H9 (cell line): ENCODE data around the gene HMGB1. TPM values are rescaled to one million over a fixed set of nuclear protein-coding genes. Genes with fewer than 3 reads are reported as not detected.

ENCODE experiments used
- DNase-seq: peaks from one replicate; pipeline ENCODE4 v3.0.0-alpha.2; 2017
- H2AFZ ChIP-seq: one replicate; pipeline ENCODE4 v1.6.1; 2013; ENCODE audit warnings: mild to moderate bottlenecking, low read length, control low read depth, moderate library complexity
- H2AK5ac ChIP-seq: 2 replicates; pipeline ENCODE4 v1.6.1; 2013; ENCODE audit warnings: low read length, control low read depth, mixed read lengths; ENCODE audit not compliant: insufficient read length
- H2BK120ac ChIP-seq: one replicate; pipeline ENCODE4 v1.6.1; 2013; ENCODE audit warnings: low read depth, mild to moderate bottlenecking, low read length, control low read depth, inconsistent platforms; ENCODE audit not compliant: poor library complexity, severe bottlenecking
- H2BK12ac ChIP-seq: 2 replicates; pipeline ENCODE4 v1.6.1; 2013; ENCODE audit warnings: low read length, control low read depth, mixed read lengths, low read depth; ENCODE audit not compliant: insufficient read length
- H2BK15ac ChIP-seq: 2 replicates; pipeline ENCODE4 v1.6.1; 2013; ENCODE audit warnings: low read depth, low read length, control low read depth
- H2BK20ac ChIP-seq: one replicate; pipeline ENCODE4 v1.6.1; 2013; ENCODE audit warnings: low read depth, mild to moderate bottlenecking, low read length, control low read depth, inconsistent platforms; ENCODE audit not compliant: poor library complexity, severe bottlenecking
- H2BK5ac ChIP-seq: 2 replicates; pipeline ENCODE4 v1.6.1; 2013; ENCODE audit warnings: low read length, control low read depth, mixed read lengths; ENCODE audit not compliant: insufficient read length
- H3K14ac ChIP-seq: 2 replicates; pipeline ENCODE4 v1.6.1; 2013; ENCODE audit warnings: low read length, control low read depth; ENCODE audit not compliant: insufficient read depth
- H3K18ac ChIP-seq: 2 replicates; pipeline ENCODE4 v1.6.1; 2013; ENCODE audit warnings: low read depth, mild to moderate bottlenecking, mixed read lengths, low read length, control low read depth; ENCODE audit not compliant: insufficient read length
- H3K23ac ChIP-seq: 2 replicates; pipeline ENCODE4 v1.6.1; 2013; ENCODE audit warnings: low read length, control low read depth, mixed read lengths, low read depth; ENCODE audit not compliant: insufficient read length
- H3K23me2 ChIP-seq: 2 replicates; pipeline ENCODE4 v1.6.1; 2013; ENCODE audit warnings: low read depth, mild to moderate bottlenecking, mixed read lengths, low read length, control low read depth; ENCODE audit not compliant: insufficient read length, poor library complexity, severe bottlenecking
- H3K27ac ChIP-seq: 2 replicates; pipeline ENCODE4 v1.5.1; 2013; ENCODE audit warnings: low read length, control low read depth, mixed read lengths, low read depth; ENCODE audit not compliant: insufficient read length
- H3K27me3 ChIP-seq: 2 replicates; pipeline ENCODE4 v1.6.1; 2013; ENCODE audit warnings: low read length, control low read depth, inconsistent platforms; ENCODE audit not compliant: insufficient read depth
- H3K4ac ChIP-seq: 2 replicates; pipeline ENCODE4 v1.6.1; 2013; ENCODE audit warnings: low read depth, mild to moderate bottlenecking, control low read depth, inconsistent platforms, low read length, moderate library complexity
- H3K4me1 ChIP-seq: 2 replicates; pipeline ENCODE4 v1.6.1; 2013; ENCODE audit warnings: low read length, control low read depth, inconsistent platforms; ENCODE audit not compliant: insufficient read depth
- H3K4me2 ChIP-seq: 2 replicates; pipeline ENCODE4 v1.6.1; 2013; ENCODE audit warnings: low read length, control low read depth, mixed read lengths; ENCODE audit not compliant: insufficient read length, insufficient read depth
- H3K56ac ChIP-seq: 2 replicates; pipeline ENCODE4 v1.6.1; 2013; ENCODE audit warnings: low read depth, mild to moderate bottlenecking, mixed read lengths, low read length, control low read depth; ENCODE audit not compliant: insufficient read length
- H3K79me1 ChIP-seq: 2 replicates; pipeline ENCODE4 v1.6.1; 2013; ENCODE audit warnings: low read depth, mild to moderate bottlenecking, moderate library complexity, low read length, control low read depth, inconsistent platforms; ENCODE audit not compliant: insufficient read depth, poor library complexity, severe bottlenecking
- H3K79me2 ChIP-seq: 2 replicates; pipeline ENCODE4 v1.6.1; 2013; ENCODE audit warnings: low read length, control low read depth, inconsistent platforms; ENCODE audit not compliant: insufficient read depth
- H3K9ac ChIP-seq: 2 replicates; pipeline ENCODE4 v1.6.1; 2013; ENCODE audit warnings: low read length, control low read depth, mixed read lengths; ENCODE audit not compliant: insufficient read length; ENCODE audit errors: extremely low read depth
- H3K9me3 ChIP-seq: one replicate; pipeline ENCODE4 v1.6.1; 2013; ENCODE audit warnings: low read depth, low read length, inconsistent platforms; ENCODE audit not compliant: control insufficient read depth
- H3T11ph ChIP-seq: one replicate; pipeline ENCODE4 v1.6.1; 2013; ENCODE audit warnings: mild to moderate bottlenecking, low read length, control low read depth, inconsistent platforms
- H4K20me1 ChIP-seq: one replicate; pipeline ENCODE4 v1.6.1; 2013; ENCODE audit not compliant: control insufficient read depth, insufficient read length, insufficient read depth
- H4K5ac ChIP-seq: 2 replicates; pipeline ENCODE4 v1.6.1; 2013; ENCODE audit warnings: low read depth, mild to moderate bottlenecking, mixed read lengths, low read length, control low read depth; ENCODE audit not compliant: insufficient read length
- H4K8ac ChIP-seq: replicated peaks from 2 replicates; pipeline ENCODE4 v1.6.1; 2013; ENCODE audit warnings: low read length, control low read depth, mixed read lengths, low read depth; ENCODE audit not compliant: insufficient read length
- H4K91ac ChIP-seq: 2 replicates; pipeline ENCODE4 v1.6.1; 2013; ENCODE audit warnings: low read depth, mild to moderate bottlenecking, moderate library complexity, mixed read lengths, low read length, control low read depth; ENCODE audit not compliant: insufficient read length
- H3K27ac Mint-ChIP-seq, 3 experiments: 2 replicates in 2 of 3; 3 replicates in 1 of 3; pipeline ENCODE4 v1.8.0; 2020 to 2021; ENCODE audit warnings: mixed read lengths in 3 of 3, mild to moderate bottlenecking in 1 of 3, moderate library complexity in 1 of 3
- H3K27me3 Mint-ChIP-seq: 2 replicates; pipeline ENCODE4 v1.8.0; 2021; ENCODE audit warnings: low read depth, mild to moderate bottlenecking, moderate library complexity, mixed read lengths
- H3K36me3 Mint-ChIP-seq, 3 experiments: 2 replicates in 2 of 3; 3 replicates in 1 of 3; pipeline ENCODE4 v1.8.0; 2020 to 2021; ENCODE audit warnings: low read depth in 3 of 3, mixed read lengths in 3 of 3; ENCODE audit not compliant: insufficient read depth in 1 of 3
- H3K4me1 Mint-ChIP-seq, 2 experiments: 2 replicates each; pipeline ENCODE4 v1.8.0; 2020; ENCODE audit warnings: mixed read lengths in 2 of 2
- H3K4me3 Mint-ChIP-seq, 2 experiments: 2 replicates in 1 of 2; 3 replicates in 1 of 2; pipeline ENCODE4 v1.8.0; 2020 to 2021; ENCODE audit warnings: mild to moderate bottlenecking in 2 of 2, mixed read lengths in 2 of 2, moderate library complexity in 1 of 2
- H3K9me3 Mint-ChIP-seq, 2 experiments: 2 replicates in 1 of 2; 3 replicates in 1 of 2; pipeline ENCODE4 v1.8.0; 2020; ENCODE audit warnings: mild to moderate bottlenecking in 2 of 2, mixed read lengths in 2 of 2, moderate library complexity in 1 of 2
- WGBS: extraction: QIAGEN DNeasy Blood & Tissue Kit; methylation state at CpG from one replicate; pipeline ENCODE4 v1.1.7; 2013; ENCODE audit warnings: missing lambda C conversion rate, low lambda C conversion rate, mixed read lengths; ENCODE audit not compliant: insufficient read length; ENCODE audit errors: extremely low coverage; 5-methylcytosine and 5-hydroxymethylcytosine counted together
- total RNA-seq: library from RNA; stranded (reverse); gene quantifications from 2 replicates; pipeline ENCODE4 v1.2.1, GENCODE V29; 2021
- TF ChIP-seq, protein P1 (sequence below): fragments of 200-600 bp; sonication (generic); conservative IDR thresholded peaks from 3 replicates; pipeline ENCODE4 v1.8.0; 2021; ENCODE audit warnings: antibody characterized with exemption, mild to moderate bottlenecking

Gene HMGB1
- total RNA-seq, 1 experiment from 2014 or later: 688 TPM

DNA sequence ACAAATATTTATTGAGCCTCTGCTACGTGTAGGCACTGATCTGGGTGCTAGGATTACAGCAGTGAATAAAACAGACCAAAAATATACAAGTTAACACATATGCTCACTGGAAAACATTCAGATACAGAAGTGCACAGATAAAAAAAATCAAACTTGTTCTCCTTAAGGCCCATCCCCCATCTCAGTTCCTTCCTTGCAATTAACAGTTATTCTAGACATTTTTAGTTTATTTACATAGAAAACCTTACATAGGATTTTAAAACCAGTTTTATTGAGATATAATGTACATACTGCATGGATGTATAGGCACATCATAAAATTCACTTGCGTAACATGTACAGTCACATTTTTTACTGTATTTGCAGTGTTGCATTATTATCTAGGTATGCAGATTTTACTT, 36.5 kb upstream of the HMGB1 start:
- no peaks in the 10 kb centered on the region for H3K9me3 ChIP-seq
- H2BK5ac ChIP-seq: no peak overlapping the region
- Mint-ChIP-seq H3K4me3 (no peak overlapping the region), H3K4me1 (peaks cover 4 to 9% of the 10 kb centered on the region in 2 experiments), H3K27me3 (no peaks in the 10 kb centered on the region), H3K9me3 (no peaks in the 10 kb centered on the region), H3K36me3 (no peaks in the 10 kb centered on the region), H3K27ac (no peak overlapping the region)
- H3K4me2 ChIP-seq: no peak overlapping the region
- H3K79me2 ChIP-seq: no peaks in the 10 kb centered on the region
- H3K23ac ChIP-seq: no peak overlapping the region
- no peak for DNase-seq
- no peaks in the 10 kb centered on the region for H3K27me3 ChIP-seq
- no peaks in the 10 kb centered on the region for H3K23me2 ChIP-seq
- no peak overlapping the region for H3K27ac ChIP-seq
- H2AFZ ChIP-seq: no peak overlapping the region
- H2BK20ac ChIP-seq: no peak overlapping the region
- no peaks in the 10 kb centered on the region for H4K20me1 ChIP-seq
- no peak overlapping the region for H3K9ac ChIP-seq
- H4K91ac ChIP-seq: no peak overlapping the region
- H4K5ac ChIP-seq: no peak overlapping the region
- H3T11ph ChIP-seq: no peak overlapping the region
- H2AK5ac ChIP-seq: no peak overlapping the region
- no peak overlapping the region for H3K4ac ChIP-seq
- no peak overlapping the region for H2BK12ac ChIP-seq
- H3K56ac ChIP-seq: no peak overlapping the region
- no peaks in the 10 kb centered on the region; the same call in 1 of the 2 replicates for H3K4me1 ChIP-seq
- no peak overlapping the region for H3K18ac ChIP-seq
- H3K79me1 ChIP-seq: no peaks in the 10 kb centered on the region
- no peak overlapping the region for H2BK15ac ChIP-seq
- H3K14ac ChIP-seq: no peak overlapping the region
- TF ChIP-seq, protein P1, sequence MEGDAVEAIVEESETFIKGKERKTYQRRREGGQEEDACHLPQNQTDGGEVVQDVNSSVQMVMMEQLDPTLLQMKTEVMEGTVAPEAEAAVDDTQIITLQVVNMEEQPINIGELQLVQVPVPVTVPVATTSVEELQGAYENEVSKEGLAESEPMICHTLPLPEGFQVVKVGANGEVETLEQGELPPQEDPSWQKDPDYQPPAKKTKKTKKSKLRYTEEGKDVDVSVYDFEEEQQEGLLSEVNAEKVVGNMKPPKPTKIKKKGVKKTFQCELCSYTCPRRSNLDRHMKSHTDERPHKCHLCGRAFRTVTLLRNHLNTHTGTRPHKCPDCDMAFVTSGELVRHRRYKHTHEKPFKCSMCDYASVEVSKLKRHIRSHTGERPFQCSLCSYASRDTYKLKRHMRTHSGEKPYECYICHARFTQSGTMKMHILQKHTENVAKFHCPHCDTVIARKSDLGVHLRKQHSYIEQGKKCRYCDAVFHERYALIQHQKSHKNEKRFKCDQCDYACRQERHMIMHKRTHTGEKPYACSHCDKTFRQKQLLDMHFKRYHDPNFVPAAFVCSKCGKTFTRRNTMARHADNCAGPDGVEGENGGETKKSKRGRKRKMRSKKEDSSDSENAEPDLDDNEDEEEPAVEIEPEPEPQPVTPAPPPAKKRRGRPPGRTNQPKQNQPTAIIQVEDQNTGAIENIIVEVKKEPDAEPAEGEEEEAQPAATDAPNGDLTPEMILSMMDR: no peak
- H2BK120ac ChIP-seq: no peak overlapping the region
- no peak overlapping the region for H4K8ac ChIP-seq
- no CpG with 5 or more reads among the region's 2 CpGs for WGBS
